ENCODE results near the gene MORN4.
"Not testable (repeated sequence)": the region's sequence is repeated elsewhere in the genome, so short reads cannot be mapped to it uniquely, and the experiment has no call there.

Gene MORN4

DNA sequence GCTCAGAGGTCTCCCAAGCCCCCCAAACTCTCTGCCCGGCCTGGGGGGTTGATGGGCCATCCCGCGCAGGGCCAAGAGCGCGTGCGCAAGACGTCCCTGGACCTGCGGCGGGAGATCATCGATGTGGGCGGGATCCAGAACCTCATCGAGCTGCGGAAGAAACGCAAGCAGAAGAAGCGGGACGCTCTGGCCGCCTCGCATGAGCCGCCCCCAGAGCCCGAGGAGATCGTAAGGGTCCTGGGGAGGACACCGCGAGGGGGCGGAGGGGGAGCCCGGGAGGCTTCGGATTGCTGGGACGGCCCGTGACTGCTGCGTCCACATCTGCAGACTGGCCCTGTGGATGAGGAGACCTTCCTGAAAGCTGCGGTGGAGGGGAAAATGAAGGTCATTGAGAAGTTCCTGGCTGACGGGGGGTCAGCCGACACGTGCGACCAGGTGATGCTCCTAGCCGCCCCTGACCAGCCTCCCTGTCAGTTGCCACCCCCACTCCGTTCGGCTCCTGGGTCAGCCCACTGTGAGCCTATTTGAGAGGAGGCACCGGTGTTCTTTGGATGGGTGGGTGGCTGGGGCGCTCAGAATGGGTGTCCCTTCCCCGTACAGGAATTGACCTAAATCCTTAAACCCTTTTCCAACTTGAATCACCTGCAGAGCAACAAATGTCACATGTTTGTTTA, 55.0 kb downstream of the MORN4 start:
- H4K20me1 ChIP-seq (ENCODE audit: insufficient read depth, low read length), result no peaks in the 10 kb centered on the region
- H3K9ac ChIP-seq (ENCODE audit: low read length), result no peak overlapping the region
- H3K9me2 ChIP-seq (ENCODE audit: low read depth, low read length), result no peaks in the 10 kb centered on the region
- H2AFZ ChIP-seq (ENCODE audit: low read length), result no peak overlapping the region
- H3K4me1 ChIP-seq (ENCODE audit: insufficient read depth, low read length, severe bottlenecking), result no peaks in the 10 kb centered on the region
- H3K9me3 ChIP-seq (ENCODE audit: low read length), result no peaks in the 10 kb centered on the region
- TF ChIP-seq EZH2 (IDR thresholded peaks at IDR 0.05; ENCODE audit: borderline replicate concordance, low read length), result no peak
- no peak for TF ChIP-seq CTCF (IDR thresholded peaks at IDR 0.05; ENCODE audit: low read length)
- no peaks in the 10 kb centered on the region for H3K36me3 ChIP-seq (ENCODE audit: insufficient read depth, low read length)
- no peaks in the 10 kb centered on the region for H3F3A ChIP-seq (ENCODE audit: insufficient read depth, low read length)
- no peaks in the 10 kb centered on the region for H3K27me3 ChIP-seq (ENCODE audit: insufficient read depth, low read length)
- H3K79me2 ChIP-seq (ENCODE audit: insufficient read depth, low read length), result no peaks in the 10 kb centered on the region
- H3K4me2 ChIP-seq (ENCODE audit: low read length), result no peak overlapping the region
- H3K27ac ChIP-seq (ENCODE audit: low read depth, low read length, poor library complexity, severe bottlenecking), result no peak overlapping the region
- no peak overlapping the region for H3K4me3 ChIP-seq (ENCODE audit: low read depth, low read length, poor library complexity, severe bottlenecking)

DNA sequence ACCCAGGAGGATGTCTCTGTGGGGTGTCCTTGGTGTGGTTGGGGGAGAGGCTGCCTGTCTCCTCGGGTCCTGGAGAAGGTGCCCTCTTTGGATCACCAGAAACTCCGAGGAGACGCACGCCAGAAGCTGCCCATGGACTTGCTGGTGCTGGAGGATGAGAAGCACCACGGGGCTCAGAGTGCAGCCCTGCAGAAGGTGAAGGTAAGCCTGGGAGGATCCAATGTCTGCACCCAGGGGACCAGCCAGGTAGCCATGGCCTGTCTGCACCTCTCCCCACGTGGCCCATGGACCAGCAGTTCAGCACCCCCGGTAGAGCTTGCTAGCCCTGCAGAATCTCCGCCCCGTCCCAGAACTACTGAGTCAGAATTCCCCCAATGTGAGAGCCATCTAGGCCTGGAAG, 55.6 kb downstream of the MORN4 start:
- H3K79me2 ChIP-seq (ENCODE audit: insufficient read depth, low read length), result no peaks in the 10 kb centered on the region
- no peaks in the 10 kb centered on the region for H3F3A ChIP-seq (ENCODE audit: insufficient read depth, low read length)
- H3K36me3 ChIP-seq (ENCODE audit: insufficient read depth, low read length), result no peaks in the 10 kb centered on the region
- no peaks in the 10 kb centered on the region for H3K9me2 ChIP-seq (ENCODE audit: low read depth, low read length)
- H2AFZ ChIP-seq (ENCODE audit: low read length), result no peak overlapping the region
- H3K4me2 ChIP-seq (ENCODE audit: low read length), result no peak overlapping the region
- H3K9me3 ChIP-seq (ENCODE audit: low read length), result no peaks in the 10 kb centered on the region
- H3K27me3 ChIP-seq (ENCODE audit: insufficient read depth, low read length), result no peaks in the 10 kb centered on the region
- no peaks in the 10 kb centered on the region for H3K4me1 ChIP-seq (ENCODE audit: insufficient read depth, low read length, severe bottlenecking)
- no peak overlapping the region for H3K27ac ChIP-seq (ENCODE audit: low read depth, low read length, poor library complexity, severe bottlenecking)
- no peak for TF ChIP-seq EZH2 (IDR thresholded peaks at IDR 0.05; ENCODE audit: borderline replicate concordance, low read length)
- no peak for TF ChIP-seq CTCF (IDR thresholded peaks at IDR 0.05; ENCODE audit: low read length)
- H3K9ac ChIP-seq (ENCODE audit: low read length), result no peak overlapping the region
- no peaks in the 10 kb centered on the region for H4K20me1 ChIP-seq (ENCODE audit: insufficient read depth, low read length)
- no peak overlapping the region for H3K4me3 ChIP-seq (ENCODE audit: low read depth, low read length, poor library complexity, severe bottlenecking)

GRCh38 chr10:97576487-97576886, 56.8 kb downstream of the MORN4 start:
- not testable (repeated sequence) for H4K20me1 ChIP-seq (ENCODE audit: insufficient read depth, low read length); H3K36me3 ChIP-seq (ENCODE audit: insufficient read depth, low read length); H3K4me1 ChIP-seq (ENCODE audit: insufficient read depth, low read length, severe bottlenecking); H3K4me3 ChIP-seq (ENCODE audit: low read depth, low read length, poor library complexity, severe bottlenecking); H3F3A ChIP-seq (ENCODE audit: insufficient read depth, low read length); H3K27ac ChIP-seq (ENCODE audit: low read depth, low read length, poor library complexity, severe bottlenecking); H3K27me3 ChIP-seq (ENCODE audit: insufficient read depth, low read length); H3K9me3 ChIP-seq (ENCODE audit: low read length); H3K79me2 ChIP-seq (ENCODE audit: insufficient read depth, low read length); H3K4me2 ChIP-seq (ENCODE audit: low read length); H3K9ac ChIP-seq (ENCODE audit: low read length); H3K9me2 ChIP-seq (ENCODE audit: low read depth, low read length); H2AFZ ChIP-seq (ENCODE audit: low read length)

- Histone ChIP-seq H3K9me2 (ENCODE audit: low read depth, low read length) (no peaks in the 10 kb centered on the region), H3F3A (ENCODE audit: insufficient read depth, low read length) (no peaks in the 10 kb centered on the region), H3K9me3 (ENCODE audit: low read length) (no peaks in the 10 kb centered on the region), H3K4me1 (ENCODE audit: insufficient read depth, low read length, severe bottlenecking) (no peaks in the 10 kb centered on the region), H3K9ac (ENCODE audit: low read length) (no peak overlapping the region), H4K20me1 (ENCODE audit: insufficient read depth, low read length) (no peaks in the 10 kb centered on the region), H3K36me3 (ENCODE audit: insufficient read depth, low read length) (no peaks in the 10 kb centered on the region), H3K4me2 (ENCODE audit: low read length) (no peak overlapping the region), H3K27ac (ENCODE audit: low read depth, low read length, poor library complexity, severe bottlenecking) (no peak overlapping the region), H2AFZ (ENCODE audit: low read length) (no peak overlapping the region), H3K4me3 (ENCODE audit: low read depth, low read length, poor library complexity, severe bottlenecking) (no peak overlapping the region), H3K79me2 (ENCODE audit: insufficient read depth, low read length) (no peaks in the 10 kb centered on the region), H3K27me3 (ENCODE audit: insufficient read depth, low read length) (no peaks in the 10 kb centered on the region)
- no peak for TF ChIP-seq CTCF (IDR thresholded peaks at IDR 0.05; ENCODE audit: low read length)
- TF ChIP-seq EZH2 (IDR thresholded peaks at IDR 0.05; ENCODE audit: borderline replicate concordance, low read length), result no peak
Observed at GRCh38 chr10:97575127-97575668, 58.1 kb downstream of the MORN4 start.
